Loucy (cell line): Measurements from ENCODE around the gene PDIA6.

ENCODE experiments used
- CTCF ChIP-seq: fragments of 200-600 bp; sonication (generic); conservative IDR thresholded peaks from 2 replicates; pipeline ENCODE4 v1.5.1; 2014; ENCODE audit warnings: mild to moderate bottlenecking, antibody characterized with exemption, low read length
- EZH2phosphoT487 ChIP-seq: fragments of 200-600 bp; IDR thresholded peaks from 2 replicates; pipeline ENCODE4 v1.6.1; 2018; ENCODE audit warnings: antibody characterized with exemption, mild to moderate bottlenecking, moderate library complexity, borderline replicate concordance

GRCh38 chr2:10831400-10831985 lies 18.9 kb upstream of the PDIA6 start:
- TF ChIP-seq CTCF (no peak), EZH2phosphoT487 (no peak)
